ENCODE measurements around the gene CELF4.

CELF4 gene

DNA sequence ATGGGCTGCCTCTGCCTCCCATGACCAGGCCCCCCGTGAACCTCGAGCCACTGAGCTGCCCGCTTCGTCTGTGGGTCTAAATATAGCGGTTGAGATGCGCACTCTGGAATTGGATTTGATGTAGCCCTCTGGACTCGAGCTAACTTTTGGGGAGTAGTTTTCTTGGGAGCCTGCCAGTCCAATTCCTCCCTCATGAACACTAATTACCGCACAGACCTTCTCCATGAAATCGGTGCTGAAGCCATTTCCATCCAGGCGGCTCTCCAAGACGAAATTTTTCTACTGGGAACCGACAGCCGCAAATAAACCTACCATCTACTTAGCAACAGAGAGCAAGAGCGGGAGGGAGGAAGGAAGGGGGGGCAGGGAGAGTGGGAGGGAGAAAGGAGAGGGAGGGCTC, 63.6 kb downstream of the CELF4 start:
- DNase-seq (ENCODE audit: low read depth) = no peak
- H3K4me3 ChIP-seq (ENCODE audit: low read length) = no peak overlapping the region
- TF ChIP-seq CTCF (conservative IDR thresholded peaks at IDR 0.05; ENCODE audit: low read length) = no peak

DNA sequence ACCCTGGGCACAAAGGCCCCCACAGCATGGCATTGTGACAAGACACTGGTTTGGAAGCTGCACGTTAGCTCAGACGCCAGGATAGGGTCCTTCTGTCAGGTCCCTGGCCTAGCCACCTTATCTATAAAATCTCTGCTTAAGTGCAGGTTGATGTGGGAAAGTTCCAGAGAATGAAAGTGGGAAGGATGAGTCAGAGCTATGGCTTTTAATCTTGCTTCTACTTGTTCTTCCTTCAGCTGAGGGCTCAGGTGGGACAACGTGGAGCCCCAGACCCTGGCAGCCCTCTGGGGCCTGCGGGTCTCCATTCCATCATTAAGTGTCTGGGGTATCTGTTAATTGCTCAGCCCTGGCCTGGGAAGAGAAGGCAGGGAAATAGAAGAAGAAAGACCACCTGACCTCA, 64.5 kb downstream of the CELF4 start:
- H3K4me3 ChIP-seq (ENCODE audit: low read length) = no peak overlapping the region
- no peak for TF ChIP-seq CTCF (conservative IDR thresholded peaks at IDR 0.05; ENCODE audit: low read length)
- DNase-seq (ENCODE audit: low read depth) = no peak

GRCh38 chr18:37499913-37500312, 65.7 kb downstream of the CELF4 start:
- H3K4me3 ChIP-seq (ENCODE audit: low read length) = no peak overlapping the region
- DNase-seq (ENCODE audit: low read depth) = no peak
- no peak for TF ChIP-seq CTCF (conservative IDR thresholded peaks at IDR 0.05; ENCODE audit: low read length)

DNA sequence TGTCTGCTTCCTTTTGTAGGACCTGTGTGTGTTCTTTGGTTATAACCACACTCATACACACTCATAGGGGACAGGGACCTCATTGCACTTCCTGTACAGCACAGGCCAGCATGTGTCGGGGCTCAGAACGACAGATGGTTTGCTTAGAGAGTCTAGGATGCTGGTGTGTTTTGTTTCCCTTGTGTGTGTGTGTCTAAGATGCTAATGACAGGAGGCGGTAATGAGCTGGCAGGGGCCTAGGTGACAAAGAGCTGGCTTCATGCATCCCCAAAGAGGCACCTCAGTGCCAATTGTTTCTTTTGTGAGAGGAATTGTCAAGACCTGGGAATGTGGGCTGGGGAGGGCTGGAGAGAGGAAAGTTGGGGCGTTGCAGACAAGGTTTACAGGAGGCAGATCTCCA, 66.6 kb downstream of the CELF4 start:
- H3K4me3 ChIP-seq (ENCODE audit: low read length) = no peak overlapping the region
- TF ChIP-seq CTCF (conservative IDR thresholded peaks at IDR 0.05; ENCODE audit: low read length) = no peak
- no peak for DNase-seq (ENCODE audit: low read depth)

DNA sequence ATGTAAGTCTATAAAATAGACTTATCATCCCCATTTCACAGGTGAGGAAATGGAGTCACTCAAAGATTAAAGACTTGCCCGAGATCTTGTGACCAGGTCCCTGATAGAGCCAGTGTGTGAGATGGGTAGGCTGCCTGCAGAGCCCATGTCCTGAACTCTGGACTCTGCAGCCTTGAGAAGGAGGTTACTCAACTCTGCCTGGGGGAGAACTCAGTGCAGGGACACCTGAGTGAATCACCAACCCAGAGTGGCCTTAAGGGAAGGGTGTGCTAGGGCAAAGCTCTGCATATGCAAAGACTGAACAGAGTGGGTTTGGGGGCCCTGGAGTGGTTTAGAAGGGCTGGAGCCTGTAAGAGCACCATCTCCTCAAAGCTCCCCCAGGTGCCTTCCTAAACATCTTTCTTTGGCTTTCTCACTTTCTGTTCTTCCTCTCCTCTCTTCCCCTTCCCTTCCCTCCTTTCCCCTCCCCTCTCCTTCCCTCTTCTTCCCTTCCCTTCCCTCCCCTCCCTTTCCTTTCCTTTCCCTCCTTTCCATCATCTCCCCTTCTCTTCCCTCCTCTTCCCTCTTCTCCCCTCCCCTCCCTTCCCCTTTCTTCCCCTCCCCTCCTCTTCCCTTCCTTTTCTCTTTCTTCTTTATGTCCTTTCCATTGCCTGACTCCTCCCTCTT, 67.6 kb downstream of the CELF4 start:
- no peak overlapping the region for H3K4me3 ChIP-seq (ENCODE audit: low read length)
- TF ChIP-seq CTCF (conservative IDR thresholded peaks at IDR 0.05; ENCODE audit: low read length) = no peak
- DNase-seq (ENCODE audit: low read depth) = no peak

GRCh38 chr18:37496568-37496967, 69.0 kb downstream of the CELF4 start:
- no peak for DNase-seq (ENCODE audit: low read depth)
- TF ChIP-seq CTCF (conservative IDR thresholded peaks at IDR 0.05; ENCODE audit: low read length) = no peak
- no peak overlapping the region for H3K4me3 ChIP-seq (ENCODE audit: low read length)

GRCh38 chr18:37495354-37495753, 70.2 kb downstream of the CELF4 start:
- H3K4me3 ChIP-seq (ENCODE audit: low read length) = no peak overlapping the region
- TF ChIP-seq CTCF (conservative IDR thresholded peaks at IDR 0.05; ENCODE audit: low read length) = no peak
- no peak for DNase-seq (ENCODE audit: low read depth)

All from AG10803 (cell line).